HepG2 (cell line): ENCODE measurements around the gene CCN2. TPM values are rescaled to one million over a fixed set of nuclear protein-coding genes. Genes with fewer than 3 reads are reported as not detected.

ENCODE experiments used
- HNRNPK ChIP-seq: fragments of 200-400 bp; formaldehyde crosslinking; IDR thresholded peaks from 2 replicates; pipeline ENCODE4 v1.6.1; 2018; ENCODE audit warnings: low read length, low read depth, moderate library complexity, mild to moderate bottlenecking; ENCODE audit not compliant: poor library complexity, severe bottlenecking
- HNRNPL ChIP-seq: fragments of 200-400 bp; formaldehyde crosslinking; IDR thresholded peaks from 2 replicates; pipeline ENCODE4 v1.6.1; 2017; ENCODE audit warnings: mild to moderate bottlenecking, low read depth, low read length
- HOXA3 ChIP-seq: sonication (generic); formaldehyde crosslinking; IDR thresholded peaks from 2 replicates; pipeline ENCODE4 v1.5.0; 2020; ENCODE audit warnings: missing genetic modification reagents
- JUND ChIP-seq: sonication (generic); formaldehyde crosslinking; IDR thresholded peaks from 2 replicates; pipeline ENCODE4 v1.8.0; 2022; ENCODE audit warnings: mild to moderate bottlenecking, missing genetic modification reagents
- KDM4B ChIP-seq: sonication (generic); formaldehyde crosslinking; IDR thresholded peaks from 2 replicates; pipeline ENCODE4 v1.4.0; 2020; ENCODE audit warnings: missing genetic modification reagents
- POLR2A ChIP-seq, 2 experiments: IDR thresholded peaks; 2 replicates each; pipeline ENCODE4 v1.6.1; 2011; ENCODE audit warnings: low read depth in 2 of 2, low read length in 2 of 2, mild to moderate bottlenecking in 1 of 2, moderate library complexity in 1 of 2; ENCODE audit not compliant: insufficient read depth in 1 of 2
- RBAK ChIP-seq: sonication (generic); formaldehyde crosslinking; IDR thresholded peaks from 2 replicates; pipeline ENCODE4 v1.5.1; 2020; ENCODE audit warnings: mild to moderate bottlenecking, missing genetic modification reagents
- SCMH1 ChIP-seq: sonication (generic); formaldehyde crosslinking; IDR thresholded peaks from 2 replicates; pipeline ENCODE4 v1.9.0; 2021; ENCODE audit warnings: missing genetic modification reagents, mild to moderate bottlenecking, borderline replicate concordance
- YEATS2 ChIP-seq: sonication (generic); formaldehyde crosslinking; IDR thresholded peaks from 2 replicates; pipeline ENCODE4 v1.4.0; 2020; ENCODE audit warnings: missing genetic modification reagents, borderline replicate concordance
- ZMAT3 ChIP-seq: sonication (generic); formaldehyde crosslinking; conservative IDR thresholded peaks from 2 replicates; pipeline ENCODE4 v1.7.0; 2021; ENCODE audit warnings: missing genetic modification reagents
- ZNF180 ChIP-seq: sonication (generic); formaldehyde crosslinking; IDR thresholded peaks from 2 replicates; pipeline ENCODE4 v1.4.0; 2020; ENCODE audit warnings: low read depth, missing genetic modification reagents, borderline replicate concordance
- ZNF720 ChIP-seq: sonication (generic); formaldehyde crosslinking; IDR thresholded peaks from 2 replicates; pipeline ENCODE4 v1.4.0; 2020; ENCODE audit warnings: missing genetic modification reagents
- ZSCAN30 ChIP-seq: sonication (generic); formaldehyde crosslinking; IDR thresholded peaks from 2 replicates; pipeline ENCODE4 v1.5.0; 2020; ENCODE audit warnings: mild to moderate bottlenecking, missing genetic modification reagents
- polyA plus RNA-seq, 8 experiments: library from polyadenylated mRNA; depleted of rRNA in 3 of 8; stranded (reverse) in 7 of 8; unstranded in 1 of 8; fragments of >200 nt; fragmentation: Illumina TruSeq in 4 of 8; extraction: Trizol in 4 of 8; gene quantifications; 2 replicates each; pipeline versions ENCODE4 v1.2.1 to v1.2.3, GENCODE V29; 2011 to 2016; ENCODE audit warnings: low read depth in 4 of 8, missing spikeins in 1 of 8, mixed read lengths in 1 of 8; ENCODE audit not compliant: insufficient read depth in 1 of 8
- total RNA-seq, 5 experiments: library from RNA; depleted of rRNA; stranded (reverse); fragments of >200 nt; fragmentation: Illumina TruSeq; extraction: Trizol; gene quantifications; 2 replicates each; pipeline ENCODE4 v1.2.3, GENCODE V29; 2016; ENCODE audit warnings: low read depth in 1 of 5
- TF ChIP-seq, protein P1 (sequence below): sonication (generic); formaldehyde crosslinking; IDR thresholded peaks from 2 replicates; pipeline ENCODE4 v1.4.0; 2020; ENCODE audit warnings: mild to moderate bottlenecking, missing genetic modification reagents, borderline replicate concordance
- TF ChIP-seq, protein P2 (sequence below), 2 experiments: fragments of 450-650 bp in 1 of 2; sonication (generic) in 1 of 2; formaldehyde crosslinking; IDR thresholded peaks; 2 replicates each; pipeline versions ENCODE4 v1.5.0 to v1.8.0; 2020 to 2022; ENCODE audit warnings: mild to moderate bottlenecking in 1 of 2, missing genetic modification reagents in 1 of 2
- TF ChIP-seq, protein P3 (sequence below): sonication (generic); formaldehyde crosslinking; IDR thresholded peaks from 2 replicates; pipeline ENCODE4 v1.4.0; 2020; ENCODE audit warnings: mild to moderate bottlenecking, missing genetic modification reagents
- TF ChIP-seq, protein P4 (sequence below): sonication (generic); formaldehyde crosslinking; IDR thresholded peaks from 2 replicates; pipeline ENCODE4 v1.5.0; 2020; ENCODE audit warnings: missing genetic modification reagents
- TF ChIP-seq, protein P5 (sequence below): IDR thresholded peaks from 2 replicates; pipeline ENCODE4 v1.6.1; 2016; ENCODE audit warnings: missing genetic modification reagents, missing compliant biosample characterization

Gene CCN2
- total and polyA plus RNA-seq, 2 of the 13 experiments (the other 11 are each of a cell fraction or from before 2014, with no cell fraction given): 34.7 to 316 TPM

GRCh38 chr6:131976545-131977061 lies 25.4 kb upstream of the CCN2 start (continued):
- TF ChIP-seq, protein P1, sequence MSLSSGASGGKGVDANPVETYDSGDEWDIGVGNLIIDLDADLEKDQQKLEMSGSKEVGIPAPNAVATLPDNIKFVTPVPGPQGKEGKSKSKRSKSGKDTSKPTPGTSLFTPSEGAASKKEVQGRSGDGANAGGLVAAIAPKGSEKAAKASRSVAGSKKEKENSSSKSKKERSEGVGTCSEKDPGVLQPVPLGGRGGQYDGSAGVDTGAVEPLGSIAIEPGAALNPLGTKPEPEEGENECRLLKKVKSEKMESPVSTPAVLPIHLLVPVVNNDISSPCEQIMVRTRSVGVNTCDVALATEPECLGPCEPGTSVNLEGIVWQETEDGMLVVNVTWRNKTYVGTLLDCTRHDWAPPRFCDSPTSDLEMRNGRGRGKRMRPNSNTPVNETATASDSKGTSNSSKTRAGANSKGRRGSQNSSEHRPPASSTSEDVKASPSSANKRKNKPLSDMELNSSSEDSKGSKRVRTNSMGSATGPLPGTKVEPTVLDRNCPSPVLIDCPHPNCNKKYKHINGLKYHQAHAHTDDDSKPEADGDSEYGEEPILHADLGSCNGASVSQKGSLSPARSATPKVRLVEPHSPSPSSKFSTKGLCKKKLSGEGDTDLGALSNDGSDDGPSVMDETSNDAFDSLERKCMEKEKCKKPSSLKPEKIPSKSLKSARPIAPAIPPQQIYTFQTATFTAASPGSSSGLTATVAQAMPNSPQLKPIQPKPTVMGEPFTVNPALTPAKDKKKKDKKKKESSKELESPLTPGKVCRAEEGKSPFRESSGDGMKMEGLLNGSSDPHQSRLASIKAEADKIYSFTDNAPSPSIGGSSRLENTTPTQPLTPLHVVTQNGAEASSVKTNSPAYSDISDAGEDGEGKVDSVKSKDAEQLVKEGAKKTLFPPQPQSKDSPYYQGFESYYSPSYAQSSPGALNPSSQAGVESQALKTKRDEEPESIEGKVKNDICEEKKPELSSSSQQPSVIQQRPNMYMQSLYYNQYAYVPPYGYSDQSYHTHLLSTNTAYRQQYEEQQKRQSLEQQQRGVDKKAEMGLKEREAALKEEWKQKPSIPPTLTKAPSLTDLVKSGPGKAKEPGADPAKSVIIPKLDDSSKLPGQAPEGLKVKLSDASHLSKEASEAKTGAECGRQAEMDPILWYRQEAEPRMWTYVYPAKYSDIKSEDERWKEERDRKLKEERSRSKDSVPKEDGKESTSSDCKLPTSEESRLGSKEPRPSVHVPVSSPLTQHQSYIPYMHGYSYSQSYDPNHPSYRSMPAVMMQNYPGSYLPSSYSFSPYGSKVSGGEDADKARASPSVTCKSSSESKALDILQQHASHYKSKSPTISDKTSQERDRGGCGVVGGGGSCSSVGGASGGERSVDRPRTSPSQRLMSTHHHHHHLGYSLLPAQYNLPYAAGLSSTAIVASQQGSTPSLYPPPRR: peak; percentile 81; the same call in 1 of the 2 replicates
- TF ChIP-seq, protein P2, sequence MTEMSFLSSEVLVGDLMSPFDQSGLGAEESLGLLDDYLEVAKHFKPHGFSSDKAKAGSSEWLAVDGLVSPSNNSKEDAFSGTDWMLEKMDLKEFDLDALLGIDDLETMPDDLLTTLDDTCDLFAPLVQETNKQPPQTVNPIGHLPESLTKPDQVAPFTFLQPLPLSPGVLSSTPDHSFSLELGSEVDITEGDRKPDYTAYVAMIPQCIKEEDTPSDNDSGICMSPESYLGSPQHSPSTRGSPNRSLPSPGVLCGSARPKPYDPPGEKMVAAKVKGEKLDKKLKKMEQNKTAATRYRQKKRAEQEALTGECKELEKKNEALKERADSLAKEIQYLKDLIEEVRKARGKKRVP (CRISPR knock-in tag; IDR thresholded peaks at IDR 0.05): peak in 1 of 2 experiments; percentile 73; a peak in 2 of 4 replicates
- TF ChIP-seq KDM4B (CRISPR knock-in tag) (0 out of 2 replicates have a peak, but pooled peaks have one; percentile 50), ZSCAN30 (no peak), HNRNPK (no peak), HOXA3 (CRISPR knock-in tag) (peak; percentile 75), JUND (no peak), RBAK (CRISPR knock-in tag) (no peak), YEATS2 (no peak), ZNF180 (CRISPR knock-in tag) (no peak), SCMH1 (CRISPR knock-in tag) (no peak), POLR2A (IDR thresholded peaks at IDR 0.05; ENCODE audit: insufficient read depth in 1 of 2, low read depth in 2 of 2, low read length in 2 of 2) (no peak), HNRNPL (no peak), ZNF720 (no peak), ZMAT3 (CRISPR knock-in tag) (0 out of 2 replicates have a peak, but pooled peaks have one; percentile 47)
- TF ChIP-seq, protein P3, sequence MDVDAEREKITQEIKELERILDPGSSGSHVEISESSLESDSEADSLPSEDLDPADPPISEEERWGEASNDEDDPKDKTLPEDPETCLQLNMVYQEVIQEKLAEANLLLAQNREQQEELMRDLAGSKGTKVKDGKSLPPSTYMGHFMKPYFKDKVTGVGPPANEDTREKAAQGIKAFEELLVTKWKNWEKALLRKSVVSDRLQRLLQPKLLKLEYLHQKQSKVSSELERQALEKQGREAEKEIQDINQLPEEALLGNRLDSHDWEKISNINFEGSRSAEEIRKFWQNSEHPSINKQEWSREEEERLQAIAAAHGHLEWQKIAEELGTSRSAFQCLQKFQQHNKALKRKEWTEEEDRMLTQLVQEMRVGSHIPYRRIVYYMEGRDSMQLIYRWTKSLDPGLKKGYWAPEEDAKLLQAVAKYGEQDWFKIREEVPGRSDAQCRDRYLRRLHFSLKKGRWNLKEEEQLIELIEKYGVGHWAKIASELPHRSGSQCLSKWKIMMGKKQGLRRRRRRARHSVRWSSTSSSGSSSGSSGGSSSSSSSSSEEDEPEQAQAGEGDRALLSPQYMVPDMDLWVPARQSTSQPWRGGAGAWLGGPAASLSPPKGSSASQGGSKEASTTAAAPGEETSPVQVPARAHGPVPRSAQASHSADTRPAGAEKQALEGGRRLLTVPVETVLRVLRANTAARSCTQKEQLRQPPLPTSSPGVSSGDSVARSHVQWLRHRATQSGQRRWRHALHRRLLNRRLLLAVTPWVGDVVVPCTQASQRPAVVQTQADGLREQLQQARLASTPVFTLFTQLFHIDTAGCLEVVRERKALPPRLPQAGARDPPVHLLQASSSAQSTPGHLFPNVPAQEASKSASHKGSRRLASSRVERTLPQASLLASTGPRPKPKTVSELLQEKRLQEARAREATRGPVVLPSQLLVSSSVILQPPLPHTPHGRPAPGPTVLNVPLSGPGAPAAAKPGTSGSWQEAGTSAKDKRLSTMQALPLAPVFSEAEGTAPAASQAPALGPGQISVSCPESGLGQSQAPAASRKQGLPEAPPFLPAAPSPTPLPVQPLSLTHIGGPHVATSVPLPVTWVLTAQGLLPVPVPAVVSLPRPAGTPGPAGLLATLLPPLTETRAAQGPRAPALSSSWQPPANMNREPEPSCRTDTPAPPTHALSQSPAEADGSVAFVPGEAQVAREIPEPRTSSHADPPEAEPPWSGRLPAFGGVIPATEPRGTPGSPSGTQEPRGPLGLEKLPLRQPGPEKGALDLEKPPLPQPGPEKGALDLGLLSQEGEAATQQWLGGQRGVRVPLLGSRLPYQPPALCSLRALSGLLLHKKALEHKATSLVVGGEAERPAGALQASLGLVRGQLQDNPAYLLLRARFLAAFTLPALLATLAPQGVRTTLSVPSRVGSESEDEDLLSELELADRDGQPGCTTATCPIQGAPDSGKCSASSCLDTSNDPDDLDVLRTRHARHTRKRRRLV (CRISPR knock-in tag): no peak
- TF ChIP-seq, protein P4, sequence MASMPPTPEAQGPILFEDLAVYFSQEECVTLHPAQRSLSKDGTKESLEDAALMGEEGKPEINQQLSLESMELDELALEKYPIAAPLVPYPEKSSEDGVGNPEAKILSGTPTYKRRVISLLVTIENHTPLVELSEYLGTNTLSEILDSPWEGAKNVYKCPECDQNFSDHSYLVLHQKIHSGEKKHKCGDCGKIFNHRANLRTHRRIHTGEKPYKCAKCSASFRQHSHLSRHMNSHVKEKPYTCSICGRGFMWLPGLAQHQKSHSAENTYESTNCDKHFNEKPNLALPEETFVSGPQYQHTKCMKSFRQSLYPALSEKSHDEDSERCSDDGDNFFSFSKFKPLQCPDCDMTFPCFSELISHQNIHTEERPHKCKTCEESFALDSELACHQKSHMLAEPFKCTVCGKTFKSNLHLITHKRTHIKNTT (CRISPR knock-in tag): no peak
- TF ChIP-seq, protein P5, sequence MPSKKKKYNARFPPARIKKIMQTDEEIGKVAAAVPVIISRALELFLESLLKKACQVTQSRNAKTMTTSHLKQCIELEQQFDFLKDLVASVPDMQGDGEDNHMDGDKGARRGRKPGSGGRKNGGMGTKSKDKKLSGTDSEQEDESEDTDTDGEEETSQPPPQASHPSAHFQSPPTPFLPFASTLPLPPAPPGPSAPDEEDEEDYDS (CRISPR knock-in tag): peak; percentile 62; the same call in 1 of the 2 replicates
